ENCODE measurements around the gene IFNAR2.

DNA sequence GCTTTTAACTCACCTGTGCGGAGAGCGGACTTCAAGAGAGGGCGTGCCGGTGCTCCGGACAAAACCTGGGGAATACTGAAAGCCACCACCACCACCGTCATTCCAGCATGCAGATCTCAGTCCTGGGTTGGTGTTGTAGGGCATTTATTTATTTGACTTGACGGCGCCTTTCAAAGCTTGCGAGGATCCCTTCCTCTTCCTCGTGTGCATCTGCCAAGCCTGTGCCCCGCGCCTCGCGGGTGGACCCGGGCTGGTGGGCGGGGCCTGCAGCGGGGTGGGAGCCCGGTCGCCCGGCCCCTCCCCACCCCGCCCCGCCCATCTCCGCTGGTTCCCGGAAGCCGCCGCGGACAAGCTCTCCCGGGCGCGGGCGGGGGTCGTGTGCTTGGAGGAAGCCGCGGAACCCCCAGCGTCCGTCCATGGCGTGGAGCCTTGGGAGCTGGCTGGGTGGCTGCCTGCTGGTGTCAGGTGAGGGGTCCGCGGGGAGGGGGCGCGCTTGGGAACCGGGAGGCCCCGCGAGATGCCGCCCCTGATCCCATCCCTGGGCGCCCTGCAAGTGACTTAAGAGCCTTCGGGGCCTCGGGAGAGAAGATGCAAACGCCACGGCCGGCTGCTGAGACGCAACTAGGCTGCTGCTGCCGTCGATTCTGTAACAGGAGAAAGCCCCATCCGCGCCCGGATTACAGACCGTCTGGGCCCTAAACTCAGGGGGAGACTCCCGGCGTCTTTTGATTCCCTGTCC, 36.5 kb downstream of the IFNAR2 start, which contains the start of gene IL10RB:
- TF ChIP-seq EP300 (IDR thresholded peaks at IDR 0.05; ENCODE audit: borderline replicate concordance in 1 of 2, low read depth in 1 of 2, low read length in 1 of 2) (no peak), FOXJ3 (CRISPR knock-in tag; IDR thresholded peaks at IDR 0.05) (no peak), JUND (IDR thresholded peaks at IDR 0.05) (no peak), TAF1 (IDR thresholded peaks at IDR 0.05; ENCODE audit: borderline replicate concordance, low read depth, low read length) (no peak)
- TF ChIP-seq, protein P1, sequence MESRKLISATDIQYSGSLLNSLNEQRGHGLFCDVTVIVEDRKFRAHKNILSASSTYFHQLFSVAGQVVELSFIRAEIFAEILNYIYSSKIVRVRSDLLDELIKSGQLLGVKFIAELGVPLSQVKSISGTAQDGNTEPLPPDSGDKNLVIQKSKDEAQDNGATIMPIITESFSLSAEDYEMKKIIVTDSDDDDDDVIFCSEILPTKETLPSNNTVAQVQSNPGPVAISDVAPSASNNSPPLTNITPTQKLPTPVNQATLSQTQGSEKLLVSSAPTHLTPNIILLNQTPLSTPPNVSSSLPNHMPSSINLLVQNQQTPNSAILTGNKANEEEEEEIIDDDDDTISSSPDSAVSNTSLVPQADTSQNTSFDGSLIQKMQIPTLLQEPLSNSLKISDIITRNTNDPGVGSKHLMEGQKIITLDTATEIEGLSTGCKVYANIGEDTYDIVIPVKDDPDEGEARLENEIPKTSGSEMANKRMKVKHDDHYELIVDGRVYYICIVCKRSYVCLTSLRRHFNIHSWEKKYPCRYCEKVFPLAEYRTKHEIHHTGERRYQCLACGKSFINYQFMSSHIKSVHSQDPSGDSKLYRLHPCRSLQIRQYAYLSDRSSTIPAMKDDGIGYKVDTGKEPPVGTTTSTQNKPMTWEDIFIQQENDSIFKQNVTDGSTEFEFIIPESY (IDR thresholded peaks at IDR 0.05; ENCODE audit: borderline replicate concordance, low read depth), result no peak
- TF ChIP-seq, protein P2, sequence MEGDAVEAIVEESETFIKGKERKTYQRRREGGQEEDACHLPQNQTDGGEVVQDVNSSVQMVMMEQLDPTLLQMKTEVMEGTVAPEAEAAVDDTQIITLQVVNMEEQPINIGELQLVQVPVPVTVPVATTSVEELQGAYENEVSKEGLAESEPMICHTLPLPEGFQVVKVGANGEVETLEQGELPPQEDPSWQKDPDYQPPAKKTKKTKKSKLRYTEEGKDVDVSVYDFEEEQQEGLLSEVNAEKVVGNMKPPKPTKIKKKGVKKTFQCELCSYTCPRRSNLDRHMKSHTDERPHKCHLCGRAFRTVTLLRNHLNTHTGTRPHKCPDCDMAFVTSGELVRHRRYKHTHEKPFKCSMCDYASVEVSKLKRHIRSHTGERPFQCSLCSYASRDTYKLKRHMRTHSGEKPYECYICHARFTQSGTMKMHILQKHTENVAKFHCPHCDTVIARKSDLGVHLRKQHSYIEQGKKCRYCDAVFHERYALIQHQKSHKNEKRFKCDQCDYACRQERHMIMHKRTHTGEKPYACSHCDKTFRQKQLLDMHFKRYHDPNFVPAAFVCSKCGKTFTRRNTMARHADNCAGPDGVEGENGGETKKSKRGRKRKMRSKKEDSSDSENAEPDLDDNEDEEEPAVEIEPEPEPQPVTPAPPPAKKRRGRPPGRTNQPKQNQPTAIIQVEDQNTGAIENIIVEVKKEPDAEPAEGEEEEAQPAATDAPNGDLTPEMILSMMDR (IDR thresholded peaks at IDR 0.05), result no peak
- TF ChIP-seq, protein P3, sequence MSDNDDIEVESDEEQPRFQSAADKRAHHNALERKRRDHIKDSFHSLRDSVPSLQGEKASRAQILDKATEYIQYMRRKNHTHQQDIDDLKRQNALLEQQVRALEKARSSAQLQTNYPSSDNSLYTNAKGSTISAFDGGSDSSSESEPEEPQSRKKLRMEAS (IDR thresholded peaks at IDR 0.05; ENCODE audit: low read depth), result no peak; the same call in 1 of the 2 replicates

Measured in SK-N-SH (cell line).